Stimulated activated CD8-positive, alpha-beta memory T cell treated with anti-CD3 and anti-CD28 coated beads, Interleukin-15, amount 100 ng/mL, for 1 hour (primary cell): ENCODE results near the gene DNAJC16.

ENCODE experiments used
- DNase-seq: peaks from one replicate; pipeline ENCODE4 v3.0.0-alpha.2; 2020; ENCODE audit warnings: low read depth

The DNAJC16 gene

GRCh38 chr1:15620902-15621682 is 94.4 kb downstream of the DNAJC16 start:
- no peak for DNase-seq

GRCh38 chr1:15621975-15622374 is 95.3 kb downstream of the DNAJC16 start:
- DNase-seq, result no peak

- DNase-seq, result no peak
Observed at GRCh38 chr1:15622712-15623373, 96.2 kb downstream of the DNAJC16 start.

GRCh38 chr1:15623435-15623834 is 96.8 kb downstream of the DNAJC16 start:
- DNase-seq, result no peak

GRCh38 chr1:15624133-15624714 is 97.6 kb downstream of the DNAJC16 start:
- no peak for DNase-seq

- DNase-seq, result no peak
Observed at GRCh38 chr1:15625056-15625917, 98.6 kb downstream of the DNAJC16 start.
